Posterior cingulate gyrus (tissue), 11 donors: ENCODE data around the gene GAS7.
"Not testable (repeated sequence)": the region's sequence is repeated elsewhere in the genome, so short reads cannot be mapped to it uniquely, and the experiment has no call there.

Source experiments
- DNase-seq, 10 donors: peaks; one replicate each; pipeline versions ENCODE4 v3.0.0 to v3.0.0-alpha.2; 2020 to 2021; ENCODE audit warnings: mixed read lengths in 3 of 10
- intact Hi-C: fragments of 100-400 bp; cut with DNase I; formaldehyde crosslinking; loops from one replicate; pipeline ENCODE4 v1.15.1; 2023

GAS7 gene

GRCh38 chr17:10062691-10063385 lies 135.6 kb downstream of the GAS7 start:
- no peak for DNase-seq
- intact Hi-C loops: no loop called here

GRCh38 chr17:10061111-10061845 lies 137.1 kb downstream of the GAS7 start:
- intact Hi-C loops: no loop called here
- DNase-seq: no peak

GRCh38 chr17:10060526-10060925 lies 137.9 kb downstream of the GAS7 start:
- DNase-seq: no peak
- intact Hi-C loops: no loop called here

DNA sequence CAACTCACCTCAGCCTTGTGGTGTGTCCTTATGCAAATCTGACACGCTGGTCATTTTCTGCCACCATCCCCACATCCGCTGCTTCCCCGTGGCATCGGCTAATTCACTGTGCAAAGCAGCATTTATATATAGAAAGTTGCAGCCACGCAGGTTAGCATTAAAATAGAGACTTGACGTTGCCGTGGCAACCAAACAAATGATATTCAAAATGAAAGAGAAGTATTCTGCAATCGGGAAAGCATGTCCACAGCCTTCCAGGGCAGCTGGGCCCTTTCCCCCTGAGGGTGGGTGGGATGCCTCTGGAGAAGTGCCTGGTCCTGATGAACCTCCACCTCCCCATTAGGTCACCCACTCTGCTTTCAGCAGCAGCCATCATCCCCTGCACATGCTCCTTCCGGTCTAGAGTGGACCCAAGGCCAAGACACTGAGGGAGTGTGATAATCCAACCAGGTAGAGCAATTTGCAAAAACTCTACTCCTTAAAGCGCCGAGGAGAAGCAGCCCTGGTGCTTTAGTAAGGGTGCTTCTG lies 138.7 kb downstream of the GAS7 start:
- intact Hi-C loops: no loop called here
- DNase-seq: peak in 1 of 10 donors; percentile 92

- intact Hi-C loops: no loop called here
- peak in 5 of 10 donors; percentile 53 to 91 (median 82) for DNase-seq
Measured at GRCh38 chr17:10058921-10059683, 139.3 kb downstream of the GAS7 start.

- DNase-seq, intact Hi-C loops: not testable (repeated sequence)
Measured at GRCh38 chr17:10057466-10057865, 140.9 kb downstream of the GAS7 start.

DNA sequence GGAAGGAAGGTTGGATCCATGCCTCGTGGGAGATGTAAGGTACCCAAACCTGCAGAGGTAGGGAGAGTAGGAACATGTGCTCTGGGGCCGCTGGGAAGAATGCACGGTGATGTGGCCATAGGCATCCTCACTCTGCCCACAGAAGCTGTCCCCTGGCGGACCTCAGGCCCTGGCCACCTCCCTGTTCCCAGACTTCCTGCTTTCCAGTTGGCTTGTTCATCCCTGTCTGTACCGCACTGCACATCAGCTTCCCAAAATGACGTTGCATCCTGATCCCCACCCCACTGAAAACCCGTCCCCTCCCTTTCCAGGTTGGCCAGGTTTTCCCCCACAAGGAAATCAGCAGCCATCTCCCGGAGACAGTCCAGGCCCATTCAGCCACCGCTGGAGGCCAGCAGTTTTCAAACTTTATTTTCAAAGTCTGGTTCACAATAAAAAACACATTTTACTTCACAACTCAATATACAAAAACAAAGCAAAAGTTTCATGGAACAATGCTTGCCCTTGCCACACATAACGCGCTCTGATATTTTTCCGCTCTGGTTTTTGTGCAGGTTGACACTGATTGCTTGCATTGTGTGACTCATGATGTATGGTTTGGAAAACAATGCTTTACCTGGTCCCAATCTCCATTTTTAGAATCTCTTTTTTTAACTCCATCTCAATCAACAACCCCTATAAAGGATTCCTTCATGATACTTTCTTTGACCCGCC lies 143.0 kb downstream of the GAS7 start:
- intact Hi-C loops: no loop called here
- no peak for DNase-seq

DNA sequence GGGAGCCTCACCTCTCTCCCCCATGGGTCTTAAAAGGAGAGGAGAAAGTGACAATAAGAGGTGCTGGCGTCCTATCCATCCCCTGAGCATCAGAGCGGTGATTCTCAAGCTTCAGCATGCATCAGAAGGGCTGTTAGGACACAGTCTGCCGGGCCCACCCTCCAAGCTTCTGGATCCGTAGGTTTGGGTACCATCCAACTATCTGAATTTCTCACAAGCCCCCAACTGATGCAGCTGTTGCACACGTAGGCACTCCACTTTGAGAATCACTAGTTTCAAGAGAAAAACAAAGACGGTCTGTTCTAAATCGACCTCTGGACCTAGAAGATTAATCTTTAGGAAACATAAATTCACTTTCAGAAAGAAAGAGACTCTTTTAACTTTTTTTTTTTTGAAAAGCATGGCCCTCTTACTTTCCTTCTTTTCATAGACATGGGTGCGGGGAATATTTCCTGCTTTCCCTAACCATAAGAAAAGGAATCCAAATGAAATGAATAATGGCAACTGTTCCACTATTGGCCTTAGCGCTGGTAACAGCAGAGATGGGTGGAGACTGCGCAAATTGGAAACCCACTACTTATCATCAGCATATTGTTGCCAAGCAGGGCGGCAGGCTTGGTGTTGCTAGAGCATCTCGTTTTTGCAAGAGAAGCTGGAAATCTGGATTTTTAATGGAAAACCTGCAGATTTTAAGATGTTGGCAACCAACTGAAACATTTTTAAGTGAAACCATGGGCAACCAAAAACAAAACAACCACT lies 144.4 kb downstream of the GAS7 start:
- DNase-seq: no peak
- intact Hi-C loops: no loop called here

DNA sequence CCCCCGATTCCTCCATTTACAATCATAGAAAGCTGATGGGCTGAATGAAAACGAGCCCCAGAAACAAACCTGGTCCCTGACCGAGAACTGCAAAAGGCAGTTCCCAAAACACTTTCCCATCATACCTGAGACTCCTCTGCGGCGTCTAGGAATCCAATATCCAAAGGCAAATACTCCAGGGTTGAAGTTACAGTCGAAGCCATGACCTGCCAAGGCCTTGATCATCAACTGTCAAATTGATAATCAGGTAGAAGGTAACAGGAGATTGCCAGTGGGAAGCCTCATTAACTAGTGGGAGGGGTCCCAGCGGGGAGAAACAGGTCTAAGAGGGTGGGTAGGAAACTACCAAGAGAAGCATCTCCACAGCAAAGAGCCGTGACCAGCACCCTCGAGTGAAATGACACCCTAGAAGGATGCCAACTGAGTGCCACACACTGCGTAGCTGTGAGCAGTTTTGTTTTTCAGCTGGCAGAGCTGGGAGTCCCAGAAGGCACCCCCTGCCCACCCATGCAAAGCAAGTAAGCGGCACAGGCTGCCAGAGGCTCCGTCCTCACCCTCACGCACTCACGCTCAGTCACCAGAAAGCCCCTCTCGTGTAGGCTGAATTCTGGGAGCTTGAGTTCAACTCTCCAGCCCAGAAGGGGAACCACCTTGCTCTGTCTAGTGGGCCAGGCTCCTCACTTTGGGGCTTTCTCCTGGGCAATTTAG lies 146.1 kb downstream of the GAS7 start:
- intact Hi-C loops: no loop called here
- DNase-seq: no peak

GRCh38 chr17:10051112-10051511 lies 147.3 kb downstream of the GAS7 start:
- DNase-seq: no peak
- intact Hi-C loops: no loop called here

- intact Hi-C loops: no loop called here
- no peak for DNase-seq
Measured at GRCh38 chr17:10050597-10051101, 147.8 kb downstream of the GAS7 start.

DNA sequence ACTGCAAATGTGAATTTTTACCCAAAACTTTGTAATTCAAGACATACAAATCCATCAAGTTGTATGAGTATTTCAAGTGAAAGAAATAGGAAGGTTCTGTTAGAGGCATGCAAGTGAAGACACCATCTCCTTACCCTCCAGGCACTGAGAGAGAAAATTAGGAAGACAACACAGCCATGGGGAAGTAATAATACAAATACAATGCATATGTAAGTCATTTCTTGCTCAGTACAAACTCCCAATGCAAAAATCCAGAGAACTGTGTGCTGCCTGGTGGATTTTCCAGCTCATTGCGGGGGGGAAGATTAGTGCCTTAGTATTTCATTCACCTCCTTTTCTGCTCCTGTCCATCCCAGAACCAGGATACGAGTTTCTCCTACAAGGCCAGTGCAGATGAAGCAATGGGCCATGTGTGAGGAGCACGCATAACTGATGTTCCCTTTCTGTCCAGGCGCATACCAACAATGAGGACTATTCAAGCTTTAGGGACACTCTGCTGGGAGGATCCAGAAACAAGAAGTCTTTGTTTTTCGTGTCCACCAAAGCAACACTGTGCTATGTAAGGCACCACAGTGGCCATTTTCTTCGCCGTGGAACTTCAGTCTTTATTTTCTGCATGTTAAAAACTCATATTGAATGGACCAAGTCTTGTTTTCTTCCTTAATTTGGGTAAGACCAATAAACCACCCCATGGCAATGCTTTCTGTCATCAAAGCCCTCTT lies 149.6 kb downstream of the GAS7 start:
- peak in 3 of 10 donors; percentile 64 to 91 (median 65) for DNase-seq
- intact Hi-C loops: no loop called here

- no peak for DNase-seq
- intact Hi-C loops: no loop called here
Measured at GRCh38 chr17:10046786-10047785, 151.3 kb downstream of the GAS7 start.

- DNase-seq: no peak
- intact Hi-C loops: no loop called here
Measured at GRCh38 chr17:10045871-10046658, 152.3 kb downstream of the GAS7 start.

DNA sequence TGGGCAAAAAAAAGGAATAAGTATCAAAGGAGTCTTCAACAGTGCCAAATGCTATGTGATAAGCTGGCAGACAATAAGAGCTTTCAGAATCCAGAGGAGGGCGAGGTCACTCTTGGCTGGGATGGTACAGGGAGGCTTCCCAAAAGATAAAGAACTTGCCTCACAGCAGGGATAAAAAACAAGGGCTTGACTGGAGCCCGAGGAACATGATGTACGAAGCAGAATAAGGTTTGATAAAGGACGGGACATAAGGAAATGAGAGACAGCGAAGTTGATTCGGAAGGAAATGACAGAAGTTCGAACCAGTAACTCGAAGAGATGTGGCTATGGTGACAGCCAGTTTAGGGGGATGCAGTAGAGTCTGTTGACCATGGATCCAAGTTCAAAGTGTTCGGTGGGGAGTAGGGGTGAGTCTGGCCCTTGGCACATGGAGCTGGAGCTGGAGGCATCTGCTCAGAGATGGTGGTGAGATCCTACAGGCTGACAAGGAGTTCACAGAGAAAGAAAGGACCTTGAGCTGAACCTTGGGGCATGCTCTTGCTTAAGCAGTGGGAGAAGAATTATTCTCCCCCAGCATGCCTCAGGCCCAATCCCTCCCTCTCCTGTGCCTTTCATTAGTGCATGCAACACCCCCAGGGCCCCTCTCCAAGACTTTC lies 155.7 kb downstream of the GAS7 start:
- intact Hi-C loops: no loop called here
- DNase-seq: no peak
